ENCODE results near the gene TM4SF4.
"Not testable (repeated sequence)": the region's sequence is repeated elsewhere in the genome, so short reads cannot be mapped to it uniquely, and the experiment has no call there.

The TM4SF4 gene

GRCh38 chr3:149437286-149437685 lies 37.2 kb upstream of the TM4SF4 start:
- TF ChIP-seq CTCF (IDR thresholded peaks at IDR 0.05; ENCODE audit: extremely low read depth, missing control alignments), result no peak

GRCh38 chr3:149437710-149438109 lies 36.8 kb upstream of the TM4SF4 start:
- DNase-seq (ENCODE audit: low spot score), result no peak
- no peak for TF ChIP-seq CTCF (IDR thresholded peaks at IDR 0.05; ENCODE audit: extremely low read depth, missing control alignments)

More at GRCh38 chr3:149437286-149437685, 37.2 kb upstream of the TM4SF4 start:
- no peak for DNase-seq (ENCODE audit: low spot score)

GRCh38 chr3:149438981-149439380 lies 35.5 kb upstream of the TM4SF4 start:
- no peak for TF ChIP-seq CTCF (IDR thresholded peaks at IDR 0.05; ENCODE audit: extremely low read depth, missing control alignments)
- no peak for DNase-seq (ENCODE audit: low spot score)

- DNase-seq (ENCODE audit: low spot score), result no peak
- TF ChIP-seq CTCF (IDR thresholded peaks at IDR 0.05; ENCODE audit: extremely low read depth, missing control alignments), result no peak
Measured at GRCh38 chr3:149441642-149442041, 32.9 kb upstream of the TM4SF4 start.

GRCh38 chr3:149442043-149442442 lies 32.5 kb upstream of the TM4SF4 start:
- DNase-seq (ENCODE audit: low spot score), result no peak
- TF ChIP-seq CTCF (IDR thresholded peaks at IDR 0.05; ENCODE audit: extremely low read depth, missing control alignments), result no peak

GRCh38 chr3:149442851-149443544 lies 31.5 kb upstream of the TM4SF4 start:
- no peak for DNase-seq (ENCODE audit: low spot score)
- no peak for TF ChIP-seq CTCF (IDR thresholded peaks at IDR 0.05; ENCODE audit: extremely low read depth, missing control alignments)

- TF ChIP-seq CTCF (IDR thresholded peaks at IDR 0.05; ENCODE audit: extremely low read depth, missing control alignments), result no peak
- no peak for DNase-seq (ENCODE audit: low spot score)
Measured at GRCh38 chr3:149443545-149443912, 31.0 kb upstream of the TM4SF4 start.

GRCh38 chr3:149444867-149445266 lies 29.6 kb upstream of the TM4SF4 start:
- not testable (repeated sequence) for DNase-seq (ENCODE audit: low spot score)
